ENCODE data around the gene GABRA5.

The GABRA5 gene

GRCh38 chr15:26971271-26972018 is 104.6 kb downstream of the GABRA5 start:
- ATAC-seq: no peak
- TF ChIP-seq ESRRG (CRISPR knock-in tag; IDR thresholded peaks at IDR 0.05) (no peak), ISL1 (CRISPR knock-in tag; IDR thresholded peaks at IDR 0.05) (no peak), ZC3H10 (CRISPR knock-in tag; IDR thresholded peaks at IDR 0.05) (no peak), CSDC2 (CRISPR knock-in tag; IDR thresholded peaks at IDR 0.05) (no peak), TOX (CRISPR knock-in tag; IDR thresholded peaks at IDR 0.05; ENCODE audit: borderline replicate concordance) (no peak), ARNTL (CRISPR knock-in tag; IDR thresholded peaks at IDR 0.05; ENCODE audit: borderline replicate concordance, low read depth) (no peak), TCF4 (CRISPR knock-in tag; IDR thresholded peaks at IDR 0.05; ENCODE audit: borderline replicate concordance) (no peak), RARB (CRISPR knock-in tag; IDR thresholded peaks at IDR 0.05) (no peak), CREB5 (CRISPR knock-in tag; IDR thresholded peaks at IDR 0.05; ENCODE audit: low read depth) (no peak), CSRNP3 (CRISPR knock-in tag; IDR thresholded peaks at IDR 0.05) (no peak)
- TF ChIP-seq, protein P1, sequence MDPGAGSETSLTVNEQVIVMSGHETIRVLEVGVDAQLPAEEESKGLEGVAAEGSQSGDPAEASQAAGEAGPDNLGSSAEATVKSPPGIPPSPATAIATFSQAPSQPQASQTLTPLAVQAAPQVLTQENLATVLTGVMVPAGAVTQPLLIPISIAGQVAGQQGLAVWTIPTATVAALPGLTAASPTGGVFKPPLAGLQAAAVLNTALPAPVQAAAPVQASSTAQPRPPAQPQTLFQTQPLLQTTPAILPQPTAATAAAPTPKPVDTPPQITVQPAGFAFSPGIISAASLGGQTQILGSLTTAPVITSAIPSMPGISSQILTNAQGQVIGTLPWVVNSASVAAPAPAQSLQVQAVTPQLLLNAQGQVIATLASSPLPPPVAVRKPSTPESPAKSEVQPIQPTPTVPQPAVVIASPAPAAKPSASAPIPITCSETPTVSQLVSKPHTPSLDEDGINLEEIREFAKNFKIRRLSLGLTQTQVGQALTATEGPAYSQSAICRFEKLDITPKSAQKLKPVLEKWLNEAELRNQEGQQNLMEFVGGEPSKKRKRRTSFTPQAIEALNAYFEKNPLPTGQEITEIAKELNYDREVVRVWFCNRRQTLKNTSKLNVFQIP (CRISPR knock-in tag; IDR thresholded peaks at IDR 0.05; ENCODE audit: borderline replicate concordance, low read depth): no peak
- TF ChIP-seq, protein P2, sequence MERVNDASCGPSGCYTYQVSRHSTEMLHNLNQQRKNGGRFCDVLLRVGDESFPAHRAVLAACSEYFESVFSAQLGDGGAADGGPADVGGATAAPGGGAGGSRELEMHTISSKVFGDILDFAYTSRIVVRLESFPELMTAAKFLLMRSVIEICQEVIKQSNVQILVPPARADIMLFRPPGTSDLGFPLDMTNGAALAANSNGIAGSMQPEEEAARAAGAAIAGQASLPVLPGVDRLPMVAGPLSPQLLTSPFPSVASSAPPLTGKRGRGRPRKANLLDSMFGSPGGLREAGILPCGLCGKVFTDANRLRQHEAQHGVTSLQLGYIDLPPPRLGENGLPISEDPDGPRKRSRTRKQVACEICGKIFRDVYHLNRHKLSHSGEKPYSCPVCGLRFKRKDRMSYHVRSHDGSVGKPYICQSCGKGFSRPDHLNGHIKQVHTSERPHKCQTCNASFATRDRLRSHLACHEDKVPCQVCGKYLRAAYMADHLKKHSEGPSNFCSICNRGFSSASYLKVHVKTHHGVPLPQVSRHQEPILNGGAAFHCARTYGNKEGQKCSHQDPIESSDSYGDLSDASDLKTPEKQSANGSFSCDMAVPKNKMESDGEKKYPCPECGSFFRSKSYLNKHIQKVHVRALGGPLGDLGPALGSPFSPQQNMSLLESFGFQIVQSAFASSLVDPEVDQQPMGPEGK (CRISPR knock-in tag; IDR thresholded peaks at IDR 0.05; ENCODE audit: borderline replicate concordance): no peak

DNA sequence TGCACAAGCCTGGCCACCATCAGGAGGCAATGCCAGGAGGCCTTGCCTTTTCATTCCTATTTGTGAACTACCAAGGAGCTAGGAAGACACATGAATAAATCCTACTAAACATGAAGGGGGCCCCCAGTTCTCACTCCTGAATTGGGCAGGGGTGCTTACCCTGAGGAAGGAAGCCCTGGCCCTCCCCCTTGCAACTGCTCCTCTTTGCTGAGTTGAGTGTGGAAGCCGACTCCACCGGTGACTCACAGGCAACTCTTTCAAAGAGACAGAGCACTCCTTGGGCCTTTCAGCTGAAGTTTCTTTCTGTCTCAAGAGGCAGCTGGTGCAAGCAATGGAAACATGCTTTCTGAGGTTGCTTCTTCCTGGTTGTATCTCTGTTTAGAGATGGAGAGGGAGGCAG is 105.8 kb downstream of the GABRA5 start:
- TF ChIP-seq ARNTL (CRISPR knock-in tag; IDR thresholded peaks at IDR 0.05; ENCODE audit: borderline replicate concordance, low read depth): no peak
- TF ChIP-seq GLIS3 (CRISPR knock-in tag; IDR thresholded peaks at IDR 0.05): no peak
- no peak for TF ChIP-seq ZFP30 (CRISPR knock-in tag; IDR thresholded peaks at IDR 0.05)
- TF ChIP-seq CREB5 (CRISPR knock-in tag; IDR thresholded peaks at IDR 0.05; ENCODE audit: low read depth): no peak
- TF ChIP-seq CSRNP3 (CRISPR knock-in tag; IDR thresholded peaks at IDR 0.05): no peak
- TF ChIP-seq TOX (CRISPR knock-in tag; IDR thresholded peaks at IDR 0.05; ENCODE audit: borderline replicate concordance): no peak
- ATAC-seq: no peak

- TF ChIP-seq, protein P2 (CRISPR knock-in tag; IDR thresholded peaks at IDR 0.05; ENCODE audit: borderline replicate concordance): no peak
- TF ChIP-seq ARNTL (CRISPR knock-in tag; IDR thresholded peaks at IDR 0.05; ENCODE audit: borderline replicate concordance, low read depth): no peak
- no peak for ATAC-seq
Measured at GRCh38 chr15:26974120-26974780, 107.4 kb downstream of the GABRA5 start.

Data from SK-N-SH treated with all-trans-retinoic acid at 6 μM for 48 hours (cell line).